GM10248 (cell line): ENCODE results near the gene NLGN4Y.

ENCODE experiments used
- CTCF ChIA-PET: fragments of 300-600 bp; sonication (Branson Sonifier 250); formaldehyde crosslinking; extraction: SDS; loops from one replicate; lab custom pipeline; 2021; ENCODE audit warnings: antibody characterized with exemption; lab: Yijun Ruan, JAX
- POLR2A ChIA-PET: fragments of 350-650 bp; sonication (Branson Sonifier 250); formaldehyde crosslinking; extraction: SDS; loops from one replicate; lab custom pipeline; 2020; ENCODE audit warnings: antibody characterized with exemption; lab: Yijun Ruan, JAX
- DNase-seq: peaks from one replicate; pipeline ENCODE4 v3.0.0; 2012; ENCODE audit errors: extremely low spot score
- TF ChIP-seq, protein P1 (sequence below): IDR thresholded peaks from 2 replicates; pipeline ENCODE4 v1.5.1; 2012; ENCODE audit warnings: mild to moderate bottlenecking, low read depth; ENCODE audit errors: extremely low read depth, missing control alignments, control extremely low read depth

The NLGN4Y gene

GRCh38 chrY:14524272-14525231, at the start of gene NLGN4Y:
Gene NLGN4Y (plus strand): TSS chrY:14524529. CDS start chrY:14622120, 97,591 bp downstream.
- POLR2A ChIA-PET = no interaction called here
- CTCF ChIA-PET = no interaction called here
- TF ChIP-seq, protein P1, sequence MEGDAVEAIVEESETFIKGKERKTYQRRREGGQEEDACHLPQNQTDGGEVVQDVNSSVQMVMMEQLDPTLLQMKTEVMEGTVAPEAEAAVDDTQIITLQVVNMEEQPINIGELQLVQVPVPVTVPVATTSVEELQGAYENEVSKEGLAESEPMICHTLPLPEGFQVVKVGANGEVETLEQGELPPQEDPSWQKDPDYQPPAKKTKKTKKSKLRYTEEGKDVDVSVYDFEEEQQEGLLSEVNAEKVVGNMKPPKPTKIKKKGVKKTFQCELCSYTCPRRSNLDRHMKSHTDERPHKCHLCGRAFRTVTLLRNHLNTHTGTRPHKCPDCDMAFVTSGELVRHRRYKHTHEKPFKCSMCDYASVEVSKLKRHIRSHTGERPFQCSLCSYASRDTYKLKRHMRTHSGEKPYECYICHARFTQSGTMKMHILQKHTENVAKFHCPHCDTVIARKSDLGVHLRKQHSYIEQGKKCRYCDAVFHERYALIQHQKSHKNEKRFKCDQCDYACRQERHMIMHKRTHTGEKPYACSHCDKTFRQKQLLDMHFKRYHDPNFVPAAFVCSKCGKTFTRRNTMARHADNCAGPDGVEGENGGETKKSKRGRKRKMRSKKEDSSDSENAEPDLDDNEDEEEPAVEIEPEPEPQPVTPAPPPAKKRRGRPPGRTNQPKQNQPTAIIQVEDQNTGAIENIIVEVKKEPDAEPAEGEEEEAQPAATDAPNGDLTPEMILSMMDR = no peak
- DNase-seq = peak; percentile 28

- ChIA-PET POLR2A (no interaction called here), CTCF (no interaction called here)
- TF ChIP-seq, protein P1 = no peak
- DNase-seq = no peak
Measured at GRCh38 chrY:14485935-14486334, 38.4 kb upstream of the NLGN4Y start.

DNA sequence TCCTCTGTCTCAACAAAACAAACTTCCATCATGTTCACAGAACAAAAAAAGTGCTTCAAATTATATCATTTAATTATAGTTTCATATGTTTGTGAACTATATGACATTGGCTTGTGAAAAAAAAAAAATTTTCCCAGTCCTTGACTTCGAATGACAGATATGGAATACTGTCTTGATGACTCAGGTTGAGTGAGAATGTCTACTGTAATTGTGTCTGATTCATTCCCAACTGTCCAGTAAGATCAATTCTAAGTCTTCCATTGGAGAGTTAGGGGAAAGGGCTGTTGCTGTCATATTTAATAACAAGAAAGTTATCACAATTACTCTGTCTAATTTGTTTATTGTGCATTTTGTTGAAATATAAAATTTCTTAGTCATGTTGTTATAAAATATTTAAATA, 34.1 kb upstream of the NLGN4Y start:
- POLR2A ChIA-PET = no interaction called here
- TF ChIP-seq, protein P1 = no peak
- CTCF ChIA-PET = no interaction called here
- DNase-seq = no peak

DNA sequence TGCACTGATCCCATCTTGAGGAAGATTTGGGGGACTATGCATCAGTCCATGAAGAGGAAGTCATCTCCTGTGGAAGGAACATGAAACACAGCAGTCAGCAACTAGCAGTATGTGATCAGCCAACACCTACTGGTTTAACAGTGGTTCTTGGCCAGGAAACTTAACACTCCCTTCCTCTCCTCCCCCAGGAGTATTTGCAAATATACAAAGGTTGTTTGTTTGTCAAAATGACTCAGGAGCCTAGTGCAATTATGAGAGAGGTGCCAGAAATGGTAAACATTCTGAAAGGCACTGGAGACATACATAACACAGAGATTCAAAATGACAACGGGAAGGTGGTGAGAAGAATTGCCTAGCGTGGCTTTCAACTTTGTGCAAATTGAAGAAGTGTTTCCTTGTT, 26.3 kb upstream of the NLGN4Y start:
- ChIA-PET CTCF (no interaction called here), POLR2A (no interaction called here)
- no peak for DNase-seq
- TF ChIP-seq, protein P1 = no peak

GRCh38 chrY:14504592-14504991, 19.7 kb upstream of the NLGN4Y start:
- DNase-seq = no peak
- POLR2A ChIA-PET = no interaction called here
- TF ChIP-seq, protein P1 = no peak
- CTCF ChIA-PET = no interaction called here

GRCh38 chrY:14522379-14522950, 1.9 kb upstream of the NLGN4Y start:
- TF ChIP-seq, protein P1 = no peak
- ChIA-PET POLR2A (no interaction called here), CTCF (no interaction called here)
- DNase-seq = no peak
